WTC11 (cell line): ENCODE data around the gene CNIH3.

Experiments
- CTCF ChIP-seq: fragments of 200-600 bp; IDR thresholded peaks from 2 replicates; pipeline ENCODE4 v1.8.0; 2022; ENCODE audit warnings: antibody characterized with exemption
- EMX1 ChIP-seq: fragments of 250-450 bp; sonication (Bioruptor Pico); IDR thresholded peaks from 2 replicates; pipeline ENCODE4 v1.8.0; 2021; ENCODE audit warnings: mild to moderate bottlenecking
- FOXP1 ChIP-seq: sonication (generic); formaldehyde crosslinking; IDR thresholded peaks from 2 replicates; pipeline ENCODE4 v1.8.0; 2022; ENCODE audit warnings: missing genetic modification reagents, mild to moderate bottlenecking, moderate library complexity, borderline replicate concordance
- FOXP4 ChIP-seq: sonication (generic); formaldehyde crosslinking; IDR thresholded peaks from 2 replicates; pipeline ENCODE4 v1.8.0; 2022; ENCODE audit warnings: mild to moderate bottlenecking, missing genetic modification reagents
- IRF2 ChIP-seq: sonication (generic); formaldehyde crosslinking; IDR thresholded peaks from 2 replicates; pipeline ENCODE4 v1.8.0; 2022; ENCODE audit warnings: low read depth, missing genetic modification reagents, borderline replicate concordance
- MAX ChIP-seq: sonication (generic); formaldehyde crosslinking; IDR thresholded peaks from 2 replicates; pipeline ENCODE4 v1.8.0; 2022; ENCODE audit warnings: mild to moderate bottlenecking, missing genetic modification reagents
- NFATC4 ChIP-seq: fragments of 250-450 bp; sonication (Bioruptor Pico); IDR thresholded peaks from 2 replicates; pipeline ENCODE4 v1.9.0; 2021; ENCODE audit warnings: mild to moderate bottlenecking
- ZNF121 ChIP-seq: sonication (generic); formaldehyde crosslinking; IDR thresholded peaks from 2 replicates; pipeline ENCODE4 v1.8.0; 2023; ENCODE audit warnings: missing genetic modification reagents
- ZNF423 ChIP-seq: fragments of 250-450 bp; sonication (Bioruptor Pico); IDR thresholded peaks from 2 replicates; pipeline ENCODE4 v2.1.2; 2022; ENCODE audit warnings: mild to moderate bottlenecking, moderate library complexity
- TF ChIP-seq, protein P1 (sequence below): sonication (generic); formaldehyde crosslinking; IDR thresholded peaks from 2 replicates; pipeline ENCODE4 v1.8.1; 2022; ENCODE audit warnings: low read depth, missing genetic modification reagents, borderline replicate concordance
- TF ChIP-seq, protein P2 (sequence below): fragments of 250-450 bp; sonication (Bioruptor Pico); IDR thresholded peaks from 2 replicates; pipeline ENCODE4 v1.9.0; 2021; ENCODE audit warnings: moderate library complexity, mild to moderate bottlenecking, inconsistent platforms, borderline replicate concordance
- TF ChIP-seq, protein P3 (sequence below): sonication (generic); formaldehyde crosslinking; IDR thresholded peaks from 2 replicates; pipeline ENCODE4 v1.8.1; 2023; ENCODE audit warnings: mild to moderate bottlenecking, missing genetic modification reagents
- TF ChIP-seq, protein P4 (sequence below): sonication (generic); formaldehyde crosslinking; IDR thresholded peaks from 2 replicates; pipeline ENCODE4 v1.8.0; 2022; ENCODE audit warnings: mild to moderate bottlenecking, missing genetic modification reagents
- TF ChIP-seq, protein P5 (sequence below): sonication (generic); formaldehyde crosslinking; IDR thresholded peaks from 2 replicates; pipeline ENCODE4 v1.8.1; 2023; ENCODE audit warnings: mild to moderate bottlenecking, moderate library complexity, missing genetic modification reagents

DNA sequence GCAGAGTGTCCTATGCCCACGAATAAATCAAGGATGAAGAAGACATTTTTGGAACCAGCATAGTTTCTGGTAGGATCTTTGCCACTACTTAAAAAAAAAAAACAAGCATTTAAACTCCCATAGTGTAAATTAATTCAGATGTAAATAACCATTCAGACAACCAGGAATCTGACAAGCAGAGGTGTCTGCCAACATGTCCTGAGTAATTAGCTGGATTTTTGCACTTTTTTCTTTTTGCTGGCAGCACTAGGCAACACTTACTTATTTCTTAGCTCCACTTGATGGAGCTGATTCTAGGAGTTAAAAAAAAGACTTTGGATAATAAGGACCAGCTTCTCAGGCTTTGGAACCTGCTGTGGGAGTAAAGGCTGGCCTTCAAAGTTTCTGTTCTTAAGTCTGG, 27.6 kb upstream of the CNIH3 start:
- TF ChIP-seq, protein P1, sequence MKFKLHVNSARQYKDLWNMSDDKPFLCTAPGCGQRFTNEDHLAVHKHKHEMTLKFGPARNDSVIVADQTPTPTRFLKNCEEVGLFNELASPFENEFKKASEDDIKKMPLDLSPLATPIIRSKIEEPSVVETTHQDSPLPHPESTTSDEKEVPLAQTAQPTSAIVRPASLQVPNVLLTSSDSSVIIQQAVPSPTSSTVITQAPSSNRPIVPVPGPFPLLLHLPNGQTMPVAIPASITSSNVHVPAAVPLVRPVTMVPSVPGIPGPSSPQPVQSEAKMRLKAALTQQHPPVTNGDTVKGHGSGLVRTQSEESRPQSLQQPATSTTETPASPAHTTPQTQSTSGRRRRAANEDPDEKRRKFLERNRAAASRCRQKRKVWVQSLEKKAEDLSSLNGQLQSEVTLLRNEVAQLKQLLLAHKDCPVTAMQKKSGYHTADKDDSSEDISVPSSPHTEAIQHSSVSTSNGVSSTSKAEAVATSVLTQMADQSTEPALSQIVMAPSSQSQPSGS (CRISPR knock-in tag), result no peak
- TF ChIP-seq MAX (CRISPR knock-in tag), result no peak
- TF ChIP-seq CTCF, result no peak
- TF ChIP-seq, protein P2, sequence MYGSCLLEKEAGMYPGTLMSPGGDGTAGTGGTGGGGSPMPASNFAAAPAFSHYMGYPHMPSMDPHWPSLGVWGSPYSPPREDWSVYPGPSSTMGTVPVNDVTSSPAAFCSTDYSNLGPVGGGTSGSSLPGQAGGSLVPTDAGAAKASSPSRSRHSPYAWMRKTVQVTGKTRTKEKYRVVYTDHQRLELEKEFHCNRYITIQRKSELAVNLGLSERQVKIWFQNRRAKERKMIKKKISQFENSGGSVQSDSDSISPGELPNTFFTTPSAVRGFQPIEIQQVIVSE (CRISPR knock-in tag), result no peak
- TF ChIP-seq, protein P3, sequence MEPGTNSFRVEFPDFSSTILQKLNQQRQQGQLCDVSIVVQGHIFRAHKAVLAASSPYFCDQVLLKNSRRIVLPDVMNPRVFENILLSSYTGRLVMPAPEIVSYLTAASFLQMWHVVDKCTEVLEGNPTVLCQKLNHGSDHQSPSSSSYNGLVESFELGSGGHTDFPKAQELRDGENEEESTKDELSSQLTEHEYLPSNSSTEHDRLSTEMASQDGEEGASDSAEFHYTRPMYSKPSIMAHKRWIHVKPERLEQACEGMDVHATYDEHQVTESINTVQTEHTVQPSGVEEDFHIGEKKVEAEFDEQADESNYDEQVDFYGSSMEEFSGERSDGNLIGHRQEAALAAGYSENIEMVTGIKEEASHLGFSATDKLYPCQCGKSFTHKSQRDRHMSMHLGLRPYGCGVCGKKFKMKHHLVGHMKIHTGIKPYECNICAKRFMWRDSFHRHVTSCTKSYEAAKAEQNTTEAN (CRISPR knock-in tag), result no peak
- TF ChIP-seq, protein P4, sequence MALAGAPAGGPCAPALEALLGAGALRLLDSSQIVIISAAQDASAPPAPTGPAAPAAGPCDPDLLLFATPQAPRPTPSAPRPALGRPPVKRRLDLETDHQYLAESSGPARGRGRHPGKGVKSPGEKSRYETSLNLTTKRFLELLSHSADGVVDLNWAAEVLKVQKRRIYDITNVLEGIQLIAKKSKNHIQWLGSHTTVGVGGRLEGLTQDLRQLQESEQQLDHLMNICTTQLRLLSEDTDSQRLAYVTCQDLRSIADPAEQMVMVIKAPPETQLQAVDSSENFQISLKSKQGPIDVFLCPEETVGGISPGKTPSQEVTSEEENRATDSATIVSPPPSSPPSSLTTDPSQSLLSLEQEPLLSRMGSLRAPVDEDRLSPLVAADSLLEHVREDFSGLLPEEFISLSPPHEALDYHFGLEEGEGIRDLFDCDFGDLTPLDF (CRISPR knock-in tag), result no peak
- TF ChIP-seq ZNF423 (CRISPR knock-in tag), result no peak
- no peak for TF ChIP-seq NFATC4 (CRISPR knock-in tag)
- TF ChIP-seq, protein P5, sequence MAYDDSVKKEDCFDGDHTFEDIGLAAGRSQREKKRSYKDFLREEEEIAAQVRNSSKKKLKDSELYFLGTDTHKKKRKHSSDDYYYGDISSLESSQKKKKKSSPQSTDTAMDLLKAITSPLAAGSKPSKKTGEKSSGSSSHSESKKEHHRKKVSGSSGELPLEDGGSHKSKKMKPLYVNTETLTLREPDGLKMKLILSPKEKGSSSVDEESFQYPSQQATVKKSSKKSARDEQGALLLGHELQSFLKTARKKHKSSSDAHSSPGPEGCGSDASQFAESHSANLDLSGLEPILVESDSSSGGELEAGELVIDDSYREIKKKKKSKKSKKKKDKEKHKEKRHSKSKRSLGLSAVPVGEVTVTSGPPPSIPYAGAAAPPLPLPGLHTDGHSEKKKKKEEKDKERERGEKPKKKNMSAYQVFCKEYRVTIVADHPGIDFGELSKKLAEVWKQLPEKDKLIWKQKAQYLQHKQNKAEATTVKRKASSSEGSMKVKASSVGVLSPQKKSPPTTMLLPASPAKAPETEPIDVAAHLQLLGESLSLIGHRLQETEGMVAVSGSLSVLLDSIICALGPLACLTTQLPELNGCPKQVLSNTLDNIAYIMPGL (CRISPR knock-in tag), result no peak
- TF ChIP-seq FOXP4, result no peak
- no peak for TF ChIP-seq IRF2 (CRISPR knock-in tag)
- no peak for TF ChIP-seq EMX1 (CRISPR knock-in tag)
- TF ChIP-seq ZNF121 (CRISPR knock-in tag), result no peak
- TF ChIP-seq FOXP1 (CRISPR knock-in tag), result no peak
